GM12878 (cell line): ENCODE results near the gene CSDE1. TPM values are rescaled to one million over a fixed set of nuclear protein-coding genes. Genes with fewer than 3 reads are reported as not detected.

Experiments
- ATAC-seq: fragments of 200-7000 bp; cut with Tn5 transposase; 3 replicates; pipeline ENCODE4 v1.9.1; 2020; ENCODE audit warnings: mild to moderate bottlenecking, moderate library complexity
- BruUV-seq: library from RNA; stranded (reverse); fragments of 400-500 nt; replicated peaks from 2 replicates; lab custom pipeline; 2021; lab: Mats Ljungman, UMichigan
- CTCF ChIA-PET: fragments of 300-600 bp; sonication (Branson Sonifier 250); formaldehyde crosslinking; extraction: SDS; loops from one replicate; lab custom pipeline; 2021; ENCODE audit warnings: inconsistent platforms; lab: Yijun Ruan, JAX
- POLR2A ChIA-PET: fragments of 350-600 bp; formaldehyde crosslinking; extraction: SDS; loops from one replicate; lab custom pipeline; 2021; ENCODE audit warnings: inconsistent platforms; lab: Charles Lee
- RAD21 ChIA-PET: fragments of 300-600 bp; sonication (Branson Sonifier 250); formaldehyde crosslinking; loops from one replicate; lab custom pipeline; 2023; ENCODE audit warnings: antibody characterized with exemption; ENCODE audit not compliant: unreplicated experiment; lab: Charles Lee
- SMC1A ChIA-PET: fragments of 300-600 bp; sonication (Branson Sonifier 250); formaldehyde crosslinking; loops from one replicate; lab custom pipeline; 2023; ENCODE audit not compliant: unreplicated experiment, uncharacterized antibody; lab: Charles Lee
- DNase-seq: peaks from one replicate; pipeline ENCODE4 v3.0.0-alpha.2; 2011; ENCODE audit warnings: low read depth, low spot score
- FAIRE-seq: peaks from 3 replicates; lab custom pipeline; 2011; peaks lifted over from hg19 to GRCh38; lab: Jason Lieb, UNC
- H2AFZ ChIP-seq: 2 replicates; pipeline ENCODE4 v1.6.0; 2011; ENCODE audit warnings: low read depth, low read length, control low read depth; ENCODE audit not compliant: control insufficient read depth
- H3K27ac ChIP-seq: 2 replicates; pipeline ENCODE4 v1.5.1; 2011; ENCODE audit warnings: control low read depth; ENCODE audit not compliant: control insufficient read depth, insufficient read depth
- H3K27me3 ChIP-seq, 2 experiments: replicated peaks in 1 of 2; 2 replicates each; pipeline versions ENCODE4 v1.6.0 to v1.6.1; 2011; ENCODE audit warnings: low read length in 1 of 2; ENCODE audit not compliant: control insufficient read depth in 2 of 2, insufficient read depth in 2 of 2
- H3K36me3 ChIP-seq, 2 experiments: 2 replicates each; pipeline ENCODE4 v1.5.1; 2011; ENCODE audit warnings: low read length in 1 of 2; ENCODE audit not compliant: control insufficient read depth in 2 of 2, insufficient read depth in 2 of 2
- H3K4me1 ChIP-seq: 2 replicates; pipeline ENCODE4 v1.6.1; 2011; ENCODE audit warnings: mild to moderate bottlenecking, low read length, moderate library complexity, mixed read lengths; ENCODE audit not compliant: control insufficient read depth, insufficient read depth
- H3K4me2 ChIP-seq: 2 replicates; pipeline ENCODE4 v1.6.0; 2011; ENCODE audit warnings: control low read depth; ENCODE audit not compliant: control insufficient read depth, insufficient read depth
- H3K4me3 ChIP-seq: fragments of 200-600 bp; sonication (generic); 2 replicates; pipeline ENCODE4 v1.5.1; 2016
- H3K79me2 ChIP-seq: 2 replicates; pipeline ENCODE4 v1.6.0; 2011; ENCODE audit warnings: low read length; ENCODE audit not compliant: control insufficient read depth, insufficient read depth
- H3K9ac ChIP-seq: 2 replicates; pipeline ENCODE4 v1.8.0; 2011; ENCODE audit warnings: low read length, control low read depth, mixed read lengths; ENCODE audit not compliant: control insufficient read depth, insufficient read depth
- H3K9me3 ChIP-seq: replicated peaks from 3 replicates; pipeline ENCODE4 v1.5.1; 2011; ENCODE audit warnings: mild to moderate bottlenecking, low read length; ENCODE audit not compliant: control insufficient read depth, insufficient read depth
- H4K20me1 ChIP-seq: 2 replicates; pipeline ENCODE4 v1.6.0; 2011; ENCODE audit not compliant: control insufficient read depth, insufficient read depth
- ATF2 ChIP-seq: IDR thresholded peaks from 2 replicates; pipeline ENCODE4 v1.6.1; 2012; ENCODE audit warnings: low read length, inconsistent platforms
- CREM ChIP-seq: IDR thresholded peaks from 2 replicates; pipeline ENCODE4 v1.6.1; 2014; ENCODE audit warnings: antibody characterized with exemption, low read depth
- ETV6 ChIP-seq, 2 experiments: fragments of 450-650 bp in 1 of 2; IDR thresholded peaks in 1 of 2; conservative IDR thresholded peaks in 1 of 2; 2 replicates each; pipeline ENCODE4 v1.6.1; 2014; ENCODE audit warnings: antibody characterized with exemption in 1 of 2, borderline replicate concordance in 1 of 2, low read depth in 1 of 2, mild to moderate bottlenecking in 1 of 2, moderate library complexity in 1 of 2
- IKZF1 ChIP-seq: fragments of 450-650 bp; conservative IDR thresholded peaks from 2 replicates; pipeline ENCODE4 v1.6.1; 2017; ENCODE audit warnings: antibody characterized with exemption, mild to moderate bottlenecking
- MEF2B ChIP-seq: fragments of 450-650 bp; IDR thresholded peaks from 2 replicates; pipeline ENCODE4 v1.6.1; 2018; ENCODE audit warnings: mild to moderate bottlenecking, moderate library complexity; ENCODE audit not compliant: partially characterized antibody, poor library complexity, severe bottlenecking
- NFXL1 ChIP-seq: fragments of 450-650 bp; IDR thresholded peaks from 2 replicates; pipeline ENCODE4 v1.6.1; 2017; ENCODE audit warnings: antibody characterized with exemption, mild to moderate bottlenecking, borderline replicate concordance
- POLR2AphosphoS5 ChIP-seq: IDR thresholded peaks from 2 replicates; pipeline ENCODE4 v1.6.1; 2011; ENCODE audit warnings: mild to moderate bottlenecking, low read length, inconsistent platforms
- RUNX3 ChIP-seq: IDR thresholded peaks from 2 replicates; pipeline ENCODE4 v1.6.1; 2012; ENCODE audit warnings: low read length, inconsistent platforms
- WGBS: methylation state at CpG from one replicate; pipeline ENCODE4 v1.1.6; 2016; ENCODE audit warnings: low lambda C conversion rate; ENCODE audit not compliant: insufficient replicate concordance, insufficient coverage; ENCODE audit errors: missing lambda C conversion rate; 5-methylcytosine and 5-hydroxymethylcytosine counted together
- in situ Hi-C: fragments of 300-500 bp; cut with MboI; formaldehyde crosslinking; loops from 9 replicates; pipeline ENCODE4 v1.14.3; 2018; ENCODE audit warnings: mixed read lengths
- intact Hi-C: fragments of 100-400 bp; cut with micrococcal nuclease; formaldehyde crosslinking; loops from one replicate; pipeline ENCODE4 v1.14.2; 2022; ENCODE audit not compliant: unreplicated experiment
- polyA plus RNA-seq, 11 experiments: library from polyadenylated mRNA; depleted of rRNA in 4 of 11; unstranded in 6 of 11; stranded (reverse) in 5 of 11; fragments of >200 nt; fragmentation: Nextera tagmentation in 4 of 11; fragmentation: Illumina TruSeq in 1 of 11; extraction: Ambion mirVana in 4 of 11; extraction: Trizol in 1 of 11; gene quantifications; 1 replicate in 1 of 11; 2 replicates in 10 of 11; pipeline versions ENCODE4 v1.2.1 to v1.2.3, GENCODE V29; 2011 to 2016; ENCODE audit warnings: inconsistent platforms in 2 of 11, missing spikeins in 2 of 11, low read depth in 1 of 11
- total RNA-seq, 4 experiments: library from RNA; depleted of rRNA in 3 of 4; stranded (reverse); fragments of >200 nt in 3 of 4; fragmentation: Illumina TruSeq in 1 of 4; extraction: Trizol in 1 of 4; gene quantifications; 2 replicates each; pipeline versions ENCODE4 v1.2.1 to v1.2.3, GENCODE V29; 2013 to 2021

CSDE1 gene
- total and polyA plus RNA-seq, 10 of the 15 experiments (the other 5 are each of a cell fraction or from before 2014, with no cell fraction given) = 130 to 390 (median 246) TPM

- Histone ChIP-seq H3K9ac (no peak overlapping the region), H3K36me3 (peaks cover 2 to 6% of the 10 kb centered on the region in 2 experiments; a peak in 3 of 4 replicates), H3K79me2 (no peaks in the 10 kb centered on the region), H3K27me3 (no peaks in the 10 kb centered on the region), H2AFZ (no peak overlapping the region), H3K27ac (no peak overlapping the region), H3K4me2 (peak overlapping the region; percentile 12; the same call in 1 of the 2 replicates), H3K9me3 (no peaks in the 10 kb centered on the region), H3K4me1 (no peaks in the 10 kb centered on the region; the same call in 1 of the 2 replicates), H4K20me1 (no peaks in the 10 kb centered on the region), H3K4me3 (no peak overlapping the region)
- WGBS = 100% methylated on average over 1 of the region's 1 CpG
- ChIA-PET SMC1A (interaction anchor here (1.5 to 2.4 kb wide), 2 partner anchors 13 to 53 kb away, joined by 3 to 6 read pairs; no protein-coding TSS in a partner anchor), POLR2A (no interaction called here), RAD21 (no interaction called here), CTCF (interaction anchor here (1.0 to 1.2 kb wide), 2 partner anchors 13 to 114 kb away, joined by 3 to 4 read pairs; no protein-coding TSS in a partner anchor)
- peak; percentile 52; the same call in 1 of the 2 replicates for TF ChIP-seq POLR2AphosphoS5
- TF ChIP-seq IKZF1 = no peak
- 0 out of 4 replicates have a peak, but pooled peaks of 1 of the 2 experiments have one; percentile 21 for TF ChIP-seq ETV6 (conservative IDR thresholded peaks at IDR 0.05 in 1 of 2, IDR thresholded peaks at IDR 0.05 in 1 of 2; ENCODE audit: borderline replicate concordance in 1 of 2, low read depth in 1 of 2)
- in situ Hi-C loops = no loop called here
- FAIRE-seq = no peak
- intact Hi-C loops = no loop called here
- BruUV-seq = no TSS peak
- no peak for DNase-seq
- peak; percentile 27; the same call in 2 of the 3 replicates for ATAC-seq
These were observed 54.5 kb downstream of the CSDE1 start for GRCh38 chr1:114703242-114703641.

GRCh38 chr1:114702737-114703136, 55.0 kb downstream of the CSDE1 start:
- RAD21 ChIA-PET = no interaction called here
- CTCF ChIA-PET = interaction anchor here (1.2 kb wide), 1 partner anchor 13 kb away, joined by 4 read pairs; no protein-coding TSS in a partner anchor
- Histone ChIP-seq H3K27ac (no peak overlapping the region), H3K36me3 (peaks cover 2% of the 10 kb centered on the region in 2 experiments; a peak in 2 of 4 replicates), H3K79me2 (no peaks in the 10 kb centered on the region), H3K9ac (no peak overlapping the region), H3K27me3 (no peaks in the 10 kb centered on the region), H2AFZ (no peak overlapping the region), H3K9me3 (no peaks in the 10 kb centered on the region), H3K4me3 (no peak overlapping the region), H3K4me2 (0 out of 2 replicates have a peak overlapping the region, but pooled peaks have one; percentile 12), H3K4me1 (no peaks in the 10 kb centered on the region; the same call in 1 of the 2 replicates), H4K20me1 (no peaks in the 10 kb centered on the region)
- ATAC-seq (peak; percentile 49), DNase-seq (no peak), FAIRE-seq (no peak)
- in situ Hi-C loops (no loop called here), intact Hi-C loops (no loop called here)
- SMC1A ChIA-PET = interaction anchor here (1.5 to 2.4 kb wide), 2 partner anchors 13 to 53 kb away, joined by 3 to 6 read pairs; no protein-coding TSS in a partner anchor
- TF ChIP-seq ATF2 = 0 out of 2 replicates have a peak, but pooled peaks have one; percentile 16
- peak; percentile 27 for TF ChIP-seq MEF2B
- 0 out of 2 replicates have a peak, but pooled peaks have one; percentile 22 for TF ChIP-seq CREM
- no peak for TF ChIP-seq NFXL1
- TF ChIP-seq RUNX3 = peak; percentile 76
- BruUV-seq = no TSS peak
- WGBS = 97% methylated on average over 5 of the region's 5 CpGs
- POLR2A ChIA-PET = no interaction called here
